Activated CD4-positive, alpha-beta T cell treated with anti-CD3 and anti-CD28 coated beads, Interleukin-2, amount 50 U/mL, for 1 hour (primary cell): ENCODE results near the gene MUC13.

Source experiments
- DNase-seq: peaks from one replicate; pipeline ENCODE4 v3.0.0-alpha.2; 2020

Gene MUC13

GRCh38 chr3:124893526-124893925 lies 41.0 kb downstream of the MUC13 start:
- no peak for DNase-seq

- DNase-seq: no peak
Measured at GRCh38 chr3:124890573-124891190, 43.9 kb downstream of the MUC13 start.

- no peak for DNase-seq
Measured at GRCh38 chr3:124888482-124889441, 45.8 kb downstream of the MUC13 start.

- no peak for DNase-seq
Measured at GRCh38 chr3:124887932-124888298, 46.6 kb downstream of the MUC13 start.

- DNase-seq: peak; percentile 7
Measured at GRCh38 chr3:124887177-124887931, 47.2 kb downstream of the MUC13 start, which contains the start of gene ITGB5. Gene ITGB5, minus strand, starts transcription at chr3:124887365. Its CDS starts 365 bp downstream, at chr3:124887000.

- peak; percentile 15 for DNase-seq
Measured at GRCh38 chr3:124886168-124887056, 48.1 kb downstream of the MUC13 start.

- no peak for DNase-seq
Measured at GRCh38 chr3:124885466-124886167, 48.9 kb downstream of the MUC13 start.

GRCh38 chr3:124884474-124885101 lies 50.0 kb downstream of the MUC13 start:
- no peak for DNase-seq

DNA sequence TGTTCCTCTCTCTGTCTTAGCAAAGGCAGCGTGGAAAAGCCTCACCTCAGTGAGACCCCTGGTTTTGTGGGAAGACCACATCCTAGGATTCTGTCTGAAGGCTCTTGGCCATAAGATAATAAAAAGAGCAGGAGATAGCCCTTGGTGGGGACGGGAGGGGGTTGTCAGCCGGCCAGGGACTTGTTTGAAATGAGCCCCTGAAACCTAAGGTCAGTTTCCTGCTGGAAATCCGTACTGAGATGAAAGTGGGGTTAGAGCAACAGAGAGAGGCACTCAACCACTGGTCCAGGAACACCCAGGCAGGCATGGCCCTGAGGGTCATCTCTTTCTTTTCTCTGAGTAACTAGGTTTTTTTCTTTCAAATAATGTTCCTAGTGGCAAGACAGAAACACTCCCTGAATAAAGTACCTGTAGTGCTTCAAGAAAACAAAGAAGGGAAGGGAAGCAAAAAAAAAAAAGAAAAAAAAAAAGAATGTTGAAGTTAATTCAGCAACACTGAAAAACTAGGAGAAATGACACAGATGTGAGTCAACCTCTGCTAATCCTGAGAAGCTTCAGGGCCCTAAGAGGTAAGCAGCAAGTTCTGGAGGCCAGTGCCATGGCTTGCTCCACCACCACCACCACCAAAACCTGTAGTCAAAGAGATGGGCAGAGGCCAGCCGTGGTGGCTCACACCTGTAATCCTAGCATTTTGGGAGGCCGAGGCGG lies 50.6 kb downstream of the MUC13 start:
- no peak for DNase-seq

DNA sequence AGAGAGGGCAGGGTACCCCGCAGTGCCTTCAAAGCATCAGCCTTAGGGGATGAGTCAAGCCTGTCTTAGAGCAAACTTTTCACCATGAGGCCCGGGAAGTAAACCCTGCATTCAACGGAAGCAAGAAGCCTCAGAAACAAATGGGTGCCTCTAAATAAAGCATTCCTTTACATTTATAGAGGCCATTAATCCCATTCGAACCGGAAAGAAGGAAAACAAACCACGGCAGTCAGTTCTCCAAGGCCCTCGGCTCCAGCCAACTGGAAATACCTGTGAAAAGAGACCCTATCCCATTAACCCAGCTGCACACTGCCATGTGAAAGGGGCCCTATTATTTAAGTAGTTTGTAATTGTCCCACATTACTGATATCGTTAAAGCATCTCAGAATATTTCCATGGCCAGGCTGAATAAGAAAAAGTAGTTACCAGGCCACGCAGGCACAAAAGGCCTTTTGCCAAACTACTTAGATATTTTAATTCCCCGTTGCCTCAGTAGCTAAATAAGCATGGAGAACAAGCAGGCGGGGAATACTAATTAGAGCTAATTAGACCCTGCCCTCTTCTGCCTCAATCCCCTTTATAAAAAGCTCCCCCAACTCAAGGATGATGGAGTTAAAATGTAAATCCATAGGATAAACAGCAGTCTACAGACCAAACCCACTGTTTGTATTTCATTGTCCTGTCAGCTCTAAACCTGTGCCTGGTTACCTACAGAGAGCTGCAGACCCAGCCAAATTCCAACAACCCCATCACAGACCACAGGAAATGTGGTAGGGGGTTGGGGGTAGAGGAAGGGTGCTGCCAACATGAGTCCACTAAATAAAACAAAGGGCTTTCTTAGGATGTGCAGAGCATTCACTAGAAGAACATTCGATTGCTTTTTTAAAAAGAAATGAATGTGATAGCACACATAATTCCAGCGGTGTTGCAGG lies 51.5 kb downstream of the MUC13 start:
- no peak for DNase-seq

- DNase-seq: no peak
Measured at GRCh38 chr3:124881976-124882697, 52.4 kb downstream of the MUC13 start.

DNA sequence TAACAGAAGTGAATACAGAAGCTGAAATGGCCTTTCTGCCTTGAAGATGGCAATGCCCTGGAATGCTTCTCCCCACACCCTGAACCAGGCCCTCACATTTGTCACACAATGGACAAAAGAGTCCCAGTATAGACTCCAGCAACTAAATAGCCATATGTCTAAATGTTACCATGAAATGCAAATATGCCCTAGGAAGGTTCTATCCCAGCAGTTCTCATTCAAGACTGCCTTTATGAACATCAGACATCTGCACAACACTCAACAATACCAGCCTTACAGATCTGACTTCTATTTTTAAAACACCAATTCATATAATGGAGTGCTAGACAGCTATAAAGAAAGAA lies 55.2 kb downstream of the MUC13 start:
- DNase-seq: no peak

GRCh38 chr3:124878561-124879336 lies 55.8 kb downstream of the MUC13 start:
- no peak for DNase-seq

- DNase-seq: no peak
Measured at GRCh38 chr3:124877674-124878073, 56.9 kb downstream of the MUC13 start.

GRCh38 chr3:124876401-124876878 lies 58.1 kb downstream of the MUC13 start:
- no peak for DNase-seq

DNA sequence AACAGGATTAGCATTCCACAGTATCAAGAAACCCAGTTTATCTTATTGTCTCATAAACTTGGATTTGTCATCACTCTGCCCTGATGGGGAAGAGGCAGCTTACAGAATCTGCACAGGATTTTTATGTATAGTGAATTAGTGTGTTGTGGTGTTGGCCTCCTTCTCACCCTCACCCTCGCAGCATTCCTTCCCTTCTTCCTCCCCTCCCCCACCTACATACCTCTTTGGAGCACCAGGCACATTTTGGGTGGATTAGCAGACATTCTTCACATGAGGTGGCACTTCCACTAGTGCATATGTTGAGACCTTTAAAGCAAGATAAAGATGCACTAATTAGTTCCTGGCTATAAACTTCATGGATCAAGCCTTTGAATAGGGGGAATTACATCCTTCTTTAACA lies 61.3 kb downstream of the MUC13 start:
- no peak for DNase-seq

DNA sequence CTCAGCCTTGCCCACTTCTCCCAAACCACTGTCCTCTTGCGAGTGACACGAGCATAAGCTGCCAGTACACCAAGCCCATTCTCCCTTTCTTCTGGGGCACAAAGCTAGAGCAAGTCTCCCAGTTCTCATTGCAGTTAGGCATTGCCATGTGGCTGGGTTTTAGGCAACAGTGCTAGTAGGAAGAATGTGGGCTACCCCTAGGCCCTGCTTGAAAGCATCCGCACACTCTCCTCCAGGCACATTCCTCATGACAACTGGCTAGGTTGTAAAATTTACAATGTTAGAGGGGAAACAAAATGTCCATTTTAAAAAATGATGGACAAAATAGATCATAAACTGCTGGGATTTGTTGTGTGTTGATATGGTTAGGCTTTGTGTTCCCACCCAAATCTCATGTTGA lies 67.0 kb downstream of the MUC13 start:
- DNase-seq: no peak

DNA sequence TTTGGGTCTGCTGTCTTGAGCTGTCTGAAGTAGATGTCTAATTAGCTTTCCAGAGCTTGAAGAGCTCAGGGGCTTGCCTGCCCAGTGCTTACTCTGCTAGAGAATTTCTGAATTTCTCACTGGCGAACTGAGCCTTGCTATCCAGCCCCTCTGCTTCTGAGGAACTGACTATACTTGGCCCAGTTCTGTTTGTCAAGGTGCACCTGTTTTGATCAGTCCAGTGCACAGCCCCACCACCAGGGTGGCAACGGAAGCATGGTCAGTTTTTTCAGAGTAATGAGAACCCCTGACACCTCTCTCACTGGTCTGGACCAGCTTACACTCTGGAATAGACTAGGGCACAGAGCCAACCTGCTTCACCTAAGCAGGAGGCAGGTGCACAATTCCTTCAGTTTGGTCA lies 72.5 kb downstream of the MUC13 start:
- DNase-seq: no peak
